ENCODE data around the gene KCNMA1. TPM values are rescaled to one million over a fixed set of nuclear protein-coding genes. Genes with fewer than 3 reads are reported as not detected.

Gene KCNMA1
- total RNA-seq, 1 experiment from 2014 or later: 23.3 TPM

DNA sequence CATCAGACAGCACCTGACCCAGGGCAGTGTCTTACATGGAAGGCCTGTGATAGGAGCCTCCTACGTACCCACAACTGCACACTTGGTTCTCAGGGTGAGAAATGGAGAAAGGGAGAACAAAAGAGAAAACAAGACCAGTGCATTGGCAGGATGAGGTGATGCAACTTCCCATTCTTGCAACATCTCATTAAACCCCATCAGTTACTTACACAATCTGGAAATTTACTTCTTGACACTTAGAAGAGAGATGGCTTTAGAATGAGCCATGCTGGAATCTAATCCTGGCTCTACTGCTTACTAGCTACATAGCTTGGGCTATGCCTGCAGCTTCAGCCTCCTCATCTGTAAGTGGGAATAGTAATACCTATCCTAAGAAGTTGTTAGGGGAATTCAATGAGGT, 391.7 kb downstream of the KCNMA1 start:
- DNase-seq (ENCODE audit: low read depth): no peak

DNA sequence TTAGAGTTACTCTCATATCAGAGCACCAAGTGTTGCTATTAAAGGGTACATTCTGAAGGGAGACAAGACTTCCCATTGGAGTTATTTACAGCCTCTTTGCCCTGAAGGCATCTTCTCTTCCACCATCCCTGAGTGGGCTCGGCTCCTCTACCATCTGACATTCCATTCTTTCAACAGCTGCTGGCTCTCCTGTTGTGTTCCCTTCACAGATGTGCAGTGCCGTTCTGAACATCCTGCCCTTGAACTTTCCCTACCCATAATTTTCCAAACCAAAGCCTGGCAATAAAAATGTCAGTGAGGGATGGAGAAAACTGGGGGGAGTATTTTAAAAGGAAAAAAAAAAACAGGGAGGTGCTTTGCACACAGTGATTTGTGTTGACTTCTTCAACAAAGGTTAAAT, 392.9 kb downstream of the KCNMA1 start:
- DNase-seq (ENCODE audit: low read depth): no peak

DNA sequence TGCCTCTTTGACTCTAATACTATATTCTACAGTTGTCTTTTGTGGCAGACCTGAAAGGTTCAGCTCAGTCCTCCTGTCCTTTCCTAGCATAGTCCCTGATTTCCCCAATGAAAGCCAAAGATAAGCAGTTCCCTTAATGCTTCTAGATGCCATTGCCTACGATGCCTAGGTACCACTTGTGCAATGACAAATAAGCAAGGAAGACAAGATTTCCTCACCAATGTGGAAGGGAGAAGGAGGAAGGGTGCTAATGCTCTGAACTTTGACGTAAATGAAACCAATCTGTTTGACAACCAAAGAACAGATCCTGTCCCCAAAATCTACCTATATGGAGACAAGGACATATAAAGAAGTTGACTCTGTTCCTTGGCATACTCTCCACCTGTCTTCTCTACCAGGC, 393.3 kb downstream of the KCNMA1 start:
- no peak for DNase-seq (ENCODE audit: low read depth)

DNA sequence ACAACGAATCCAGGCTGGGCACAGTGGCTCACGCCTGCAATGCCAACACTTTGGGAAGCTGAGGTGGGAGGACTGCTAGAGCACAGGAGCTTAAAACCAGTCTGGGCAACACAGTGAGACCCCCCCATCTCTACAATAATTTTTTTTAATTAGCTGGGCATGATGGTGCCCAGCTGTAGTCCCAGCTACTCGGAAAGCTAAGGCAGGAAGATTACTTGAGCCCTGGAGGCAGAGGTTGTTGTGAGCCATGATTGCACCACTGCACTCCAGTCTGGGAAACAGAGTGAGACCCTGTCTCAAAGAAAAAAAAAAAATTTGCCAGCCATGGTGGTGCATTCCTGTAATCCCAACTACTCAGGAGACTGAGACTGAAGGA, 396.3 kb downstream of the KCNMA1 start:
- no peak for DNase-seq (ENCODE audit: low read depth)

DNA sequence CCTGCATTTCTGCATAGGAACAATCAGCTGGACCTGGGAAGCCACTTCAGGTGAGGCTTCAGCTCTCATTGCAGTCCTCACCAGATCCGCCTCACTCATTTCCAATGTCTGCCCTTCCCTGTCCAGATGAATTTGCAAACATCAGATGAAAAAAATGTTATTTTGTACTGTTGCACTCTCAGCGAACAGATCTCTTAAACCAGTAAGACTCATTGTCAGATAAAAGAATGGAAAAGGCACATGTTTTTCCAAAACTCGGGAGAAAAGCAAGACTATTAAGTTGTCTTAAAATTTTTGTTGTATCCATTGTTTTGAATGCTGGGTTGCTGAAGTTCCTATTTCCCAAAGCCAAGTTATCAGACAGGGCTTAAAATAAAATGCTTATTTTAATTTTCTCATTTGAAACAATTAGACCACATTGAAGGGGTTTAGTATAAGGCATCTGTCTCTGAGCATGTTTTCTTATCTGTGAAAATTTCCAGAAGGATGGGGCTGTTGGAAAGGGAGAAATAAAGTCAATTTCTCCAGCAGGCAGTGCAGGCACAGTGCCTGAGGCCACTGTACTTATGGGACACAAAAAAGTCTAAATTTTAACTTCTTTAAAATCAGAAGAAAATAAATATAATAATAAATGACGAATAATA, 396.8 kb downstream of the KCNMA1 start:
- no peak for DNase-seq (ENCODE audit: low read depth)

DNA sequence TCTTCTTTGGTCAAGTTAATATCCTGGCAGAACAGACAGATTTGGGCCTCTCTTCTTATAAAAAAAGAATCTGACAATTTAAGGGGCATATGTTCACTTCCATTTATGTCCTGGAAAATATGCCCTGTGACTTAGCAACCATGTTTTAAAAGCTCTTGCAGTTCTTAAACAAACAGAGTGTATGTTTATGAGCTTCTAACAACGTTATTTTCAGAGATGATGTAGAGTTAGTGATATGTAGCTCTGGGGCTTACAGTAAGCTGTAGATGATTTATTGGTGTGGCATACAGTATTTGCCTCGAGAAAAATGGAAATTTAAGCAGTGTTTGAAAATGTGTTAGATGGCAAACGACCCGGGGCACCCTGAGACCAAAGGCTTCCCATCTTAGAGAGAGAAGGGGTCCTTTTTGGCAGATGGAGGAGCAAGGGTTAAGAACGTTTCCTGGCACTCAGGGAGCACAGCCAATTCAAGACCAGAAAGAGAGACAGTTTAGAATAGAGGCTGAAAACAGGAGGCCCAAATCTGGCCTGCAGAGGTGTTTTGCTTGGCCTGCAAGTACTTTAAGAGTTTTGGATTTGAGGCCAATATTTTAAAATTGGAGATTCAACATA, 397.5 kb downstream of the KCNMA1 start:
- peak; percentile 31 for DNase-seq (ENCODE audit: low read depth)

DNA sequence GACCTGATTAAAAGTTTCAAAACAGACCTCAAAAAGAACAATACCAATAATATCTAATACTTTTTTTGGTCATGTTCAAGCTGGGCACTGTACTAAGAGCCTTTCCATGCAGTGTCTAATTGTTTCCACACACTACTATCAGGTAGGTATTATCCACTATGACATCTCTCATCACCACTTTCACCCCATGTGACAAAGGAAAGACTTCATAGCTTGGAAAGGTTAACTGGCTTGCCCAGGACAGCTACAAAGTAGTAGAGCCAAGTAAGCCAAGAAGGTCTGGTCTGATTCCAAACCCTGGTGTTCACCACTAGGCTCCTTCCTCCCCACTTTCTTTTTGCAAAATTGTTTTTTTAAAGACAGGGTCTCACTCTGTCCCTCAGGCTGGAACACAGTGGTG, 400.5 kb downstream of the KCNMA1 start:
- peak; percentile 22 for DNase-seq (ENCODE audit: low read depth)

DNA sequence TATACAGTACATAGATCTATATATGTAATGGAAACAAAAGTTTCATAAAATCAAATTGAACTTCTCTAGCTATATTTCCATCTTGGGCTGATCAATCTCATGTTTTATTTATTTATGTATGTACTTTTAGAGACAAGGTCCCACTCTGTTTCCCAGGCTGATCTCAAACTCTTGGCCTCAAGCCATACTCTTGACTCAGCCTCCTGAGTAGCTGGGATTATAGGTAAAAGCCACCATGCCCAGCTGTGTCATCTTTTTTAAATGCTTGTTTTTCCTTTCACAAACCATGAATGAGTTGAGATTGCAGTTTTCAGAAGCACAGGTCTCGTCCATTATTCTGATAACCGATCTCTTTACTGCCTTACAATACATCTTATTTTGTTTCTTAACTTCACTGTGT, 400.9 kb downstream of the KCNMA1 start:
- DNase-seq (ENCODE audit: low read depth): peak; percentile 87

DNA sequence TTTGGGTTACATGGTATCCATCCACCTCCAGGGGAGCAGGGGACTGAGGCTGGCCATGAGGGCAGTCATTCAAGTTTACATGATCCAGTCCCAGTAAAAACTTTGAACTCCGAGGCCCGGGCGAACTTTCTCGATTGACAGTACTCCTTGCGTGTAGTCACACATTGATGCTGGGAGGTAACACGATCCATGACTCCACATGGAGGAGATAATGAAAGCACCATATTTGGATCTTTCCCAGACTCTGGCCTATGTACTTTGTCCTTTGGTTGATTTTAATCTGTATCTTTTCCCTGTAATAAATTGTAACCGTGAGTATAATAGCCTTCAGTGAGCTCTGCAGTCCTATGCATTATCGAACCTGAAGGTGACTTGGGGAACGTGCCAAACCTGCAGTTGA, 401.6 kb downstream of the KCNMA1 start:
- DNase-seq (ENCODE audit: low read depth): no peak

DNA sequence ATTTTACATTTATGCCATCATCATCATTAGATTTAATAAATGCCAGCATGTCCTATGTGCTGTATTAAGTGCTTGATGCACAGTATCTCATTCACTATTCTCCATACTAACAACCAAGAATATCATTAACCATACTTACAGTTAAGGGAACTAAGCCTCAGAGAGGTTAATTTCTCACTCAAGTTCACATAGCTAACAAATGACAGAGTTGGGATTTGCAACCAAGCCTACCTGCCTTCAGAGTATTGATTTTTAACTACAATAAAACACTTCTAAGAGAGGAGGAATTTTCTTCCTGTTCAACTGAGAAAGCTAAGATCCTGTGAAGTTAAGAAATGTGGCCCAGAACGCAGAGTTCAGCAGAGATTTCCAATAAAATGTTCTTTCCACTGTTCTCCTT, 403.0 kb downstream of the KCNMA1 start:
- DNase-seq (ENCODE audit: low read depth): no peak

DNA sequence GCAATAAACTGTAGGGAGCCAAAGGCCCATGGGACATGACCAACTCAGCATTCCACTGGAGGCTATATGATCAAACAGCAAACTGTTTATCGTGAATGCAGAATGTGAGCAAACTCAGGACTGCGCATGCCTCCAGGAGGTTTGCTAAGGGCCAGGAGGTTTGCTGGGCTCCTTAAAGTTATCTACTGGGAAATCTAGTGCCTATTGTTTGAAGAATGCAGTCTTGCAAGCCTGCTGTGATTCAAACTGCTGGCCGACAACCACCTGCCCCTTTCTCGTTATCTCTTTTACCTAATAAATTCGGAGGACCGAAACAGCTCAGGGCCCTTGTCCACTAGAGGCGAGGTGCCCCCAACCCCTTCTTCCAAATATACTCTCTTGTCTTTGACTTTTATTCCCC, 404.1 kb downstream of the KCNMA1 start:
- no peak for DNase-seq (ENCODE audit: low read depth)

DNA sequence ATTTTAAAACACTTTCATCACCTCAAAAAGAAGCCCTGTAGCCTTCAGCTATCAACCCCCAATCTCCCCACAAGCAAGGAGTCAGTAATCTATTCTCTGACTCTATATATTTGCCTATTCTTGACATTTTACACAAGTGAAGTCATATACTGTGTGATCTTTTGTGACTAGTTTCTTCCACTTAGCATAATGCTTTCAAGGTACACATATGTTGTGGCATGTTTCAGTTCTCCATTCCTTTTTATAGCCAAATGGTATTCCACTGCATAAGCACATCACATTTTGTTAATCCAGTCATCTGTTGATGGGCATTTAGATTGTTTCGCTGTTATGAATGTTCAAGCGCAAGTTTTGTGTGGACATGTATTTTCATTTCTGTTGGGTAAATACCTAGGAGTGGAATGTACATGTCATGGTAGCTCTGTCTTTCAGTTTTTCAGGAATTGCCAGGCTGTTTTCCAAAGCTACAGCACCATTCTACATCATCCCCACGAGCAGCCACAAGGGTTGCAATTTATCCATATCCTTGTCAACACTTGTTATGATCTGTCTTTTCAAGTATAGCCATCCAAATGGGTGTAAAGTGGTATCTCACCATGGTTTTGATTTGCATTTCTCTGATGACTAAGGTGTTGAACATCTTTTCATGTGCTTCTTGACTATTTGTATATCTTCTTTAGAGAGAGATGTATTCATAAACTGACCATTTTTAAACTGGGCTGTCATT, 405.6 kb downstream of the KCNMA1 start:
- DNase-seq (ENCODE audit: low read depth): no peak

DNA sequence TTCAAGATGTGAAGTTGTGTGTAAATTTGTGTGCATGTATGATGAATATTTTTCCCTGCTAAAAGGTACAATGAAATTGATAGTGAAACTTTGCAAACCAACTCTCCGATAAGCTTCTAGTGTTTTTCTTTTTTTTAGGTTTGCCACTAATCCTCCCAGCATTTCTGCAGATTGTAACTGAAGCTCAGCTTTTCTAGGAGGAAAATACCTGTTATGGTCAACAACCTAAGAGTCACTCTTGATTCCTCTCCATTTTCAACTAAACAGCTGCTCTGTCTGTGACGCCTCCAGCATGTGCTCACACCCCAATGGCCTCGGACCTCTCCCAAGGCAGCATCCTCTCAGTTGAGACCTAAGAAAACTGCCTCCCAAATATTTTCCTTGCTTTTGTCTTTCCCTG, 406.2 kb downstream of the KCNMA1 start:
- no peak for DNase-seq (ENCODE audit: low read depth)

DNA sequence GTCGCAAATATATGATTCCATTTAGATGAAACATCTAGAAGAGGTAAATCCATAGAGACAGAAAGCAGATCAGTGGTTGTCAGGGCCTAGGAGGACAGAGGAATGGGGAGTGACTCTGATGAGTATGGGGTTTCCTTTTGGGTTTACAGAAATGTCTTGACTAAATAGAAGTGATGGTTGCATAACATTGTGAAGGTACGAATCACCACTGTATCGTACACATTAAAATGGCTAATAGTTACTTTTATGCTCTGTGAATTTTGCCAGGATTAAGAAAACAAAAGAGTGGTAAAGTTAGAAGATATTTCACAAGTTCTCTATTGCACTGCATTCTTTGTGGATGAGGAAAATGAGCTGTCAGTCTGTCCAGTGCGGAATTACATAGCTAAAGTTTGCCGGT, 407.4 kb downstream of the KCNMA1 start:
- peak; percentile 56 for DNase-seq (ENCODE audit: low read depth)

DNA sequence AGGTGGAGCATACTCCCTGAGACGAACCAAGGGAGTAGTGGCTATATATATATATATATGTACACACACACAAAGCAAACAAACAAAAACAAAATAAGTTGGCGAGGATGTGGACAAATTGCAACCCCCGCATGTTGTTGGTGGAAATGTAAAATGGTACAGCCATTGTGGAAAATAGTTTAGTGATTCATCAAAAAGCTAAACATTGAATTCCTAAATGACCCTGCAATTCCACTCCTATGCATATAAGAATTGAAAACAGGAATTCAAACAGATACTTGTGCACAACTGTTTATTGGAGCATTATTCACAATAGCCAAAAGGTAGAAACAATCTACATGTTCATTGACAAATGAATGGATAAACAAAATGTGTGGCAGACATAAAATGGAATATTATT, 407.9 kb downstream of the KCNMA1 start:
- no peak for DNase-seq (ENCODE audit: low read depth)

DNA sequence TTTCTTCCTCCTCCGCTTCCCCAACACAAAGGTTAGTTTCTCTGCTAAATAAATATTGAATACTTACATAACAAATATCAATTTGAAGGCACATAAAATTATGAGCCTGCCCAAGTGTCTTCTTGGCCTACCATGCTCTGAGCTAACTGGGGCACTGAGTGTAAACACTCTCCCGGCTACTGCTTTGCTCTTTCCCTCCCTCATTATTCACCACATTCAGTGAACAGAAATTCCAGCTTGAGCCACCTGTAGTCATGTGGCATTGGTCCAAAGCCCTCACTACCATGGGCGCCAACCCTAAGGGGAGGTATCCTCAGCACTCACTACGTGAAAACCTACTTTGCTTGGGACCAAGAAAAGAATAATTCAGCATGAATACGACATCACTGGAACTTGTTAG, 409.0 kb downstream of the KCNMA1 start:
- peak; percentile 34 for DNase-seq (ENCODE audit: low read depth)

DNA sequence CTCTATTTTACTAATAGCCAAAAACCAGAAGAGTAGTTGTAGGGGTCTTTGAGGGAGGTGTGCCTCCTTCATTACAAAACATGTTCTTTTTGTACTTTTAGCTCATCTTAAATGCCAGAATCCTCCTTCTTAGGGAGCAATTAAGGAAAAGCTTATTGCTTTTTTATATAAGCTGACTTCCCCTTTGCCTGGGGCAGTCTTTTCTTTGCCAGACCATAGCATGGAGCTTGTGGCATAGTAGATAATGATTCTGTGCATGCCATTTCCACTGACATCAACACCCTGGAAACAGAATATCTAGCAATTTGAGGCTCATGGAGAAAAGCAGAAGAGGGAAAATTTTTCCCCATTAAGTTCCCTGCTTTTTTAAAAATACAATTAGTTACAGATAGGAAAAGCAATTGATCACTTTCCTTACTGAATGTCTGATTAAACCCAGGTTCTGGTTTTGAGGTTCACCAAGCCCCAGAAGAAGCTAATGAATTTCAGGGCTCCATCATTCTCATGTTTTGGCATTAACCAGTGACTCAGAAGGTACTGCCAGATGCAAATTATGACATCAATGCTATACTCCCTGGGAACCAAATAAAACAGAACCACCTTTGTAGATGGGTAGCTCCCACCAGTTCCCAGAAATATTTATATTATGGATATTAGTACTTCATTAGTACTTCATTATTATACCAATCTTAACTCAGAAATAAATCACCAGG, 410.6 kb downstream of the KCNMA1 start:
- DNase-seq (ENCODE audit: low read depth): peak; percentile 70

DNA sequence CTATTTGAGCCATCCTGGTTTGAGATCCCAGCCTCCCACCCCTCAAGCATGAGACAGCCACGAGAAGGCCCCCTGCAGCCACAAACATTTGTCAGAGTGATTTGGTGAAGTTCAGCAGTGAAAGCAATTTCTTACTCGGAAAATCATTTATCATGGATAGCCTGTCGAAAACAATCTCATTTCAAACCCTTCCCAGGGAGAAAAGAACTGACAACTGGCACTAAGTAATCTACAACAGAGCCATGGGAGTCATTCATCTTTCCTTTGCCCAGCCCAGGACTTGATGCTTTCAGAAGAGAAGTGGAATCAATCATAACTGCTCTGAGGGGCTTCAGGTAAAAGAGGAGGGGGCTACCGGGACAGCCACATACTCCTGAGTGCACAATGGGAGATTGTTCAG, 411.2 kb downstream of the KCNMA1 start:
- no peak for DNase-seq (ENCODE audit: low read depth)

DNA sequence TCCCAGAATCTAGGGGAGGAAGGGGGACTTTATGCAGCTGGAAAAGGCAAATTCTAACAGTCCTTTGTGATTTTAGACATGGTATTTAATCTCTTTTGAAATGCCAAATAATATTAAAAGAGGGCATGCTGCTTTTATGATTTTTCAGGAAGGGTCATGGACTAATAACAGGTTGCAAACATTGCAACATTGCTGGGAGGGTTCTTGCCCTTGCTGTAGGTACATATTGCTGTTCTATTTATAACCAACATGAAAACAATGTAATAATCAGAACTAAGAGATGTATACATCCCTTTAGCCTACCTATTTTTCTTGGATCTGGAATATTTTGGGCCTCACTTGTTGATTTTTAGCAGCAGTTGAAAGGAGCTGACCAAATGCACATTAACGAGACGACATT, 411.6 kb downstream of the KCNMA1 start:
- DNase-seq (ENCODE audit: low read depth): no peak

DNA sequence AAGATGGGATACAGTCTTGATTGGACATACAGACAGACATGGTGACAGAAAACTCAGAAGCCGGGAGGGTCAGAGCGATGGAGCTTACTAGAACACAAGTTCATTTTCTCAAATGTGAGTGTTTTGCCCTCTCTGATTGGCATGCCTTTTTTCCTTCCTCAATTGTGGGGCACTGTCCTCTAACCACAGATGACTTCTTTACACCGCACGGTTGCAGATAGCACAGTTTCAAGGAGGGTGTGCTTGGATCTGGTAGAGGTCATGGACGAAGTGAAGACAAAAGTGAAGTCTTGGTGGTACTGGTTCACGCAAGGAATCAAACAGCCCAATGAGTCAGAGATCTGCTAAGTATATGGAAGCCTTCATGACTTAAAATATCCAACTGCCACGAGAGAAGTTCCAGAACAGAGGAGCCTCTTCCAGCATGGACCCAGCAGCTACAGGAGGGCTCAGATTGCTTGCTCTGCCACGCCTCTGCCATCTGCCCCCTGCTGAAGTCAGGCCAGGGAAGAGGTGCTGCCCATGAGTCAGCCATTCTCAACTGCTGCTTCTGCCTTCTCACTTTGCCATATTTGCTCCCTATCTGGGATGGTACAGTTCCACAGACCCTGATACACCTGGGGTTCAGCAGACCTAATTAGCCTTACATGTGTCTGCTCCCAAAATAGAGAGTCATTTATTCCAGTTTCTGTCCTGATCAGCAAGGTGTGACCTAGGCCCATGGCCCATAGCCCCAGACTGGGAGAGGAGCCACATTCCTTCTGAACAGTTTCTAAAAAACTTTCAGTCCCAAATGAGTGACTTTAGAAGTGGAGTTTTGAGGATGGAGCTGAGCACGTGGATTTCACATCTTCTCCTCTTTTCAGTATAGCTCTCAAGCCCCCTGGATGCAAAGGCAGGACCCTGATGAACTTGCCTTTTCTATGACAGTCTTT, 413.8 kb downstream of the KCNMA1 start:
- DNase-seq (ENCODE audit: low read depth): peak; percentile 51

DNA sequence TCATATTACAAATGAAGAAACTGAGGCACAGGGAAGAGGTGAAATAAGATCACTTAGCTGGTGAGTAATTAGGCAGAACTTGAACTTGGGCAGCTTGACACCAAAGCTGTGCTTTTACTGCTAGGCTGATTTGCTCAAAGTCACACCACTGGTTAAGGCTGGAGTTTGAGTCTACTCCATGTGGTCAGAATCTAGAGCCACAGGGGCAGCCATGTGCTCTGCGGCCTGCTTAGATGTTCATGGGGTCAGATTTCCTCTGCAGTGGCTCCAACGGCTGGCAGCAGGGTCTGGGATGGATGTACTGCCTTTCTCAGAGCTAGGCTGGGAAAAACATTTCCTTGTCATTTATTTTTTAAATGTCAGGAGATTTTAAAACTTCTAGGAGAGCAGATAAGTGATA, 417.5 kb downstream of the KCNMA1 start:
- DNase-seq (ENCODE audit: low read depth): peak; percentile 46

DNA sequence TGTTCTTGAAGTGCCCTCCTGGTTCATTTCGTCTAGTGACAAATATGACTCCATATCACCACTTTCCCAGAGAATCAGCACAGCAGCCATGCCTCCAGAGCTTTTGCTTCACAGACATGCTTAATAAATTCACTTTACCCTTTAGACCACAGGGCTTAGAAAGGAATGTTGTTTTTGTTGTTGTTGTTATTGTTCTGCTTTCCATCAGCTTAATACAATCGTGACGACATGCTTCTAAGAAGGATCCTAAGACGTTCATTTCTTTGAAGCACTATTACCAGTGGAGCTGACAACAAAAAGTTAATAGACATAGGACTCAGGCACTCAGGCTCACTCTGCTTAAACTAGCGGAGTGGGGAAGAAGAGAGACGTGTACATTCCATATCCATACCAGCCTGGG, 418.6 kb downstream of the KCNMA1 start:
- no peak for DNase-seq (ENCODE audit: low read depth)
